HepG2 (cell line): ENCODE measurements around the gene ALDH3B1. TPM values are rescaled to one million over a fixed set of nuclear protein-coding genes. Genes with fewer than 3 reads are reported as not detected.
A peak's percentile ranks its signal among the peaks of the same experiment; 100 is the strongest.

ENCODE experiments used
- ATAC-seq: fragments of 200-7000 bp; cut with Tn5 transposase; 3 replicates; pipeline ENCODE4 v1.9.1; 2020; ENCODE audit warnings: mild to moderate bottlenecking, moderate library complexity
- BruUV-seq: library from RNA; stranded (reverse); fragments of 400-500 nt; replicated peaks from 2 replicates; lab custom pipeline; 2021; lab: Mats Ljungman, UMichigan
- CTCF ChIA-PET: fragments of 300-600 bp; formaldehyde crosslinking; extraction: SDS; loops from one replicate; lab custom pipeline; 2021; ENCODE audit warnings: low total read pairs, inconsistent platforms, low intra/inter-chr PET ratio; lab: Yijun Ruan, JAX
- POLR2A ChIA-PET: fragments of 350-600 bp; sonication (Branson Sonifier 250); formaldehyde crosslinking; loops from one replicate; lab custom pipeline; 2020; ENCODE audit warnings: antibody characterized with exemption, inconsistent platforms; lab: Yijun Ruan, JAX
- DNase-seq: peaks from one replicate; pipeline ENCODE4 v3.0.0-alpha.2; 2015; ENCODE audit warnings: low spot score
- FAIRE-seq: peaks from 3 replicates; lab custom pipeline; 2011; peaks lifted over from hg19 to GRCh38; lab: Jason Lieb, UNC
- H2AFZ ChIP-seq: one replicate; pipeline ENCODE4 v1.6.1; 2011; ENCODE audit warnings: low read length, inconsistent platforms
- H3K27ac ChIP-seq: fragments of 300-600 bp; 3 replicates; pipeline ENCODE4 v1.8.0; 2011; ENCODE audit warnings: mixed run types, mild to moderate bottlenecking, mixed read lengths, low read length, inconsistent platforms; ENCODE audit not compliant: insufficient read depth; ENCODE audit errors: extremely low read length
- H3K27me3 ChIP-seq, 2 experiments: fragments of 200-600 bp in 1 of 2; 2 replicates in 1 of 2; 3 replicates in 1 of 2; pipeline versions ENCODE4 v1.6.0 to v1.8.0; 2011; ENCODE audit warnings: low read length in 2 of 2, mild to moderate bottlenecking in 2 of 2, moderate library complexity in 2 of 2, inconsistent platforms in 1 of 2; ENCODE audit not compliant: insufficient read depth in 2 of 2, control insufficient read depth in 1 of 2
- H3K36me3 ChIP-seq, 2 experiments: fragments of 200-600 bp in 1 of 2; replicated peaks in 1 of 2; 2 replicates in 1 of 2; 3 replicates in 1 of 2; pipeline versions ENCODE4 v1.5.1 to v1.8.0; 2011; ENCODE audit warnings: low read length in 2 of 2, inconsistent platforms in 1 of 2; ENCODE audit not compliant: insufficient read depth in 2 of 2, control insufficient read depth in 1 of 2
- H3K4me1 ChIP-seq: 2 replicates; pipeline ENCODE4 v1.5.1; 2012; ENCODE audit warnings: low read length, inconsistent platforms; ENCODE audit not compliant: insufficient read depth
- H3K4me2 ChIP-seq: 2 replicates; pipeline ENCODE4 v1.6.0; 2011; ENCODE audit warnings: low read depth, low read length, inconsistent platforms
- H3K4me3 ChIP-seq, 3 experiments: fragments of 200-600 bp in 1 of 3; sonication (generic), shearing (Covaris generic) in 1 of 3; replicated peaks in 1 of 3; 2 replicates each; pipeline ENCODE4 v1.5.1; 2011 to 2016; ENCODE audit warnings: low read length in 3 of 3, inconsistent platforms in 2 of 3, low read depth in 2 of 3, mild to moderate bottlenecking in 2 of 3, control low read depth in 1 of 3, mixed read lengths in 1 of 3; ENCODE audit not compliant: insufficient read depth in 1 of 3
- H3K79me2 ChIP-seq: one replicate; pipeline ENCODE4 v1.6.1; 2011; ENCODE audit warnings: low read length, inconsistent platforms; ENCODE audit not compliant: insufficient read depth
- H3K9ac ChIP-seq: 2 replicates; pipeline ENCODE4 v1.6.0; 2011; ENCODE audit warnings: mild to moderate bottlenecking, low read depth, low read length, inconsistent platforms; ENCODE audit not compliant: insufficient read depth
- H3K9me3 ChIP-seq: 2 replicates; pipeline ENCODE4 v1.5.1; 2012; ENCODE audit warnings: mild to moderate bottlenecking, low read length
- H4K20me1 ChIP-seq: 2 replicates; pipeline ENCODE4 v1.6.0; 2011; ENCODE audit warnings: inconsistent platforms, mild to moderate bottlenecking, low read length, moderate library complexity; ENCODE audit not compliant: insufficient read depth
- EP300 ChIP-seq, 3 experiments: sonication (generic) in 1 of 3; formaldehyde crosslinking in 1 of 3; IDR thresholded peaks; 2 replicates each; pipeline versions ENCODE4 v1.5.1 to v1.6.1; 2011 to 2020; ENCODE audit warnings: low read depth in 2 of 3, low read length in 2 of 3, borderline replicate concordance in 1 of 3, improper control_type of control experiment in 1 of 3, mild to moderate bottlenecking in 1 of 3, missing genetic modification reagents in 1 of 3, moderate library complexity in 1 of 3
- MTA1 ChIP-seq: sonication (generic); formaldehyde crosslinking; IDR thresholded peaks from 2 replicates; pipeline ENCODE4 v1.4.0; 2020; ENCODE audit warnings: missing genetic modification reagents, mild to moderate bottlenecking, borderline replicate concordance
- SMAD9 ChIP-seq: sonication (generic); formaldehyde crosslinking; IDR thresholded peaks from 2 replicates; pipeline ENCODE4 v1.5.1; 2020; ENCODE audit warnings: mild to moderate bottlenecking, missing genetic modification reagents
- ZBTB7B ChIP-seq: sonication (generic); formaldehyde crosslinking; IDR thresholded peaks from 2 replicates; pipeline ENCODE4 v1.4.0; 2020; ENCODE audit warnings: missing genetic modification reagents
- ZKSCAN1 ChIP-seq: fragments of 150-350 bp; IDR thresholded peaks from 2 replicates; pipeline ENCODE4 v1.6.1; 2014; ENCODE audit warnings: low read length
- ZNF329 ChIP-seq: sonication (generic); formaldehyde crosslinking; IDR thresholded peaks from 2 replicates; pipeline ENCODE4 v1.9.0; 2021; ENCODE audit warnings: low read depth, mild to moderate bottlenecking, missing genetic modification reagents
- ZSCAN25 ChIP-seq: sonication (generic); formaldehyde crosslinking; IDR thresholded peaks from 2 replicates; pipeline ENCODE4 v1.8.0; 2022; ENCODE audit warnings: mild to moderate bottlenecking, missing genetic modification reagents
- WGBS: methylation state at CpG from one replicate; pipeline ENCODE4 v1.1.6; 2017; ENCODE audit warnings: low lambda C conversion rate; 5-methylcytosine and 5-hydroxymethylcytosine counted together
- in situ Hi-C: cut with HindIII; loops from 2 replicates; pipeline ENCODE4 v1.10.0; 2017; ENCODE audit warnings: low pct_unique_long_range_greater_than_20kb; ENCODE audit not compliant: extremely low pct_ligation_motif_present
- intact Hi-C: fragments of 100-400 bp; cut with micrococcal nuclease; formaldehyde crosslinking; loops from one replicate; pipeline ENCODE4 v1.10.0; 2022; ENCODE audit not compliant: unreplicated experiment
- polyA plus RNA-seq, 8 experiments: library from polyadenylated mRNA; depleted of rRNA in 3 of 8; stranded (reverse) in 7 of 8; unstranded in 1 of 8; fragments of >200 nt; fragmentation: Illumina TruSeq in 4 of 8; extraction: Trizol in 4 of 8; gene quantifications; 2 replicates each; pipeline versions ENCODE4 v1.2.1 to v1.2.3, GENCODE V29; 2011 to 2016; ENCODE audit warnings: low read depth in 4 of 8, missing spikeins in 1 of 8, mixed read lengths in 1 of 8; ENCODE audit not compliant: insufficient read depth in 1 of 8
- total RNA-seq, 5 experiments: library from RNA; depleted of rRNA; stranded (reverse); fragments of >200 nt; fragmentation: Illumina TruSeq; extraction: Trizol; gene quantifications; 2 replicates each; pipeline ENCODE4 v1.2.3, GENCODE V29; 2016; ENCODE audit warnings: low read depth in 1 of 5

Gene ALDH3B1
- total and polyA plus RNA-seq, 2 of the 13 experiments (the other 11 are each of a cell fraction or from before 2014, with no cell fraction given) = 4.0 to 6.7 TPM

- Histone ChIP-seq H3K79me2 (no peaks in the 10 kb centered on the region), H2AFZ (no peak overlapping the region), H3K9me3 (no peaks in the 10 kb centered on the region), H4K20me1 (no peaks in the 10 kb centered on the region), H3K4me3 (no peak overlapping the region), H3K36me3 (no peaks in the 10 kb centered on the region), H3K4me2 (no peak overlapping the region), H3K27ac (no peak overlapping the region), H3K27me3 (no peaks in the 10 kb centered on the region), H3K4me1 (peaks cover 93% of the 10 kb centered on the region), H3K9ac (no peak overlapping the region)
- in situ Hi-C loops = no loop called here
- no TSS peak for BruUV-seq
- FAIRE-seq (no peak), DNase-seq (no peak), ATAC-seq (no peak)
- CTCF ChIA-PET = no interaction called here
- TF ChIP-seq MTA1 (CRISPR knock-in tag) (peak; percentile 32; the same call in 1 of the 2 replicates), ZBTB7B (CRISPR knock-in tag) (0 out of 2 replicates have a peak, but pooled peaks have one; percentile 49), EP300 (IDR thresholded peaks at IDR 0.05; ENCODE audit: low read depth in 2 of 2, low read length in 2 of 2) (no peak), EP300 (CRISPR knock-in tag; IDR thresholded peaks at IDR 0.05; ENCODE audit: borderline replicate concordance) (no peak), SMAD9 (CRISPR knock-in tag) (no peak), ZSCAN25 (CRISPR knock-in tag) (peak; percentile 33; the same call in 1 of the 2 replicates)
- POLR2A ChIA-PET = no interaction called here
- intact Hi-C loops = no loop called here
- WGBS = 96% methylated on average over 15 of the region's 19 CpGs
Observed at GRCh38 chr11:68014947-68015447, 4.9 kb downstream of the ALDH3B1 start.

DNA sequence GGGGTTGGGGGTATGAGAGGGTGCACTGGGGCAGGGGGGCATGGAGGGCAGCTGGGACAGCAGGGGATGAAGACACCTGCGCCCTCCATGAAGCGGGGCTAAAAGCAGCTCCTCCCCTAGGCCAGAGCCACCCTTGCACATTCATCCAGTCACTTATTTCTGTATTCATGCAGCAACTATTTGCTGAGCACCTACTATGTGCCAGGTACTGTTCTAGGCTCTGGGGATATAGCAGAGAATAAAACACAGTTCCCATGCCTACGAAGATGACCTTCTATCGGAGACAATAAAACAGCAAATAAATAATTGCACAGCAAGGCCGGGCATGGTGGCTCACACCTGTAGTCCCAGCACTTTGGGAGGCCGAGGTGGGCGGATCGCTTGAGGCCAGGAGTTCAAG, 5.3 kb downstream of the ALDH3B1 start:
- BruUV-seq = no TSS peak
- Histone ChIP-seq H3K79me2 (no peaks in the 10 kb centered on the region), H3K4me2 (no peak overlapping the region), H4K20me1 (no peaks in the 10 kb centered on the region), H3K9me3 (no peaks in the 10 kb centered on the region), H3K9ac (no peak overlapping the region), H3K4me1 (peaks cover 93% of the 10 kb centered on the region), H3K36me3 (no peaks in the 10 kb centered on the region), H2AFZ (no peak overlapping the region), H3K4me3 (no peak overlapping the region), H3K27me3 (no peaks in the 10 kb centered on the region), H3K27ac (no peak overlapping the region)
- no peak for ATAC-seq
- CTCF ChIA-PET = no interaction called here
- in situ Hi-C loops = no loop called here
- no peak for FAIRE-seq
- POLR2A ChIA-PET = no interaction called here
- WGBS = 95% methylated on average over 8 of the region's 8 CpGs
- TF ChIP-seq ZNF329 (no peak), ZKSCAN1 (peak; percentile 88)
- intact Hi-C loops = no loop called here
- DNase-seq = no peak
